Right hindlimb (tissue), 1 donor: ENCODE measurements around the gene SH2B2.
A peak's percentile ranks its signal among the peaks of the same experiment; 100 is the strongest.
"Not testable (repeated sequence)": the region's sequence is repeated elsewhere in the genome, so short reads cannot be mapped to it uniquely, and the experiment has no call there.

ENCODE experiments used
- DNase-seq: peaks from one replicate; pipeline ENCODE4 v3.0.0-alpha.2; 2018

Gene SH2B2

DNA sequence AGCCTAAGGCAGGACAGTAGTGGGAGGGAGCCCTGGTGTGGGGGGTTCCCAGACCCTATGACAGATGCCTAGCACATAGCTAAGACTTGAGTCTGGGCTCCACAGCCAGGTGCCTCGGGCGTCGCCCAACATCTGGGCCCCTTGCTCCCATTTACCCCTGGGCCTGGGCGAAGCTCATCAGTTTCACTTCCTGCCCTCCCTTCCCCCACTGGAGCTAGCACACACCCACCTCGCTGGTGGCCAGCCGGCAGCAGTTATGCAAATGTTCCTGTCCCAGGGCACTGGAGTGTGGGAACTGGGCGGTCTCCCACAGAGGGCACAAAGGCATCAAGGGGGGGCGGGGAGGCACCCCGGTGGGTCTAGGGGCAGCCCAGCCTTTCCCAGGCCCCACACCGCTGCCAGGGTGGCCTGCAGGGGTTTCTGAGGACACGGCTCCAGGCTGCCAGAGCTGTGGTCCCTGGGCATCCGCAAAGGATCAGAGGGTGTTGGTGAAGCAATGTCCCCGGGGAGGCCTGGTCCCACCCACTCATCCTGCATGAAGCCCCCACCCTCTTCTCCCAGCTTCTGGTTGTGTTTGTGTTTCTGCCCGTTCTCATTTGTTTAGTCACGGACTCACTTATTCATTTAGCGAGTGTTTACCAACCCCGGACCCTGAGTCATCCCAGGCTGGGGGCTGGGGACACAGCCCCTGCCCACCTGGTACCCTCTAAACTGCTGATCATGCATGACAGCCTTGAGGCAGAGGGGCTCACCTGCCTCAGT is 20.4 kb downstream of the SH2B2 start:
- DNase-seq = peak; percentile 53

DNA sequence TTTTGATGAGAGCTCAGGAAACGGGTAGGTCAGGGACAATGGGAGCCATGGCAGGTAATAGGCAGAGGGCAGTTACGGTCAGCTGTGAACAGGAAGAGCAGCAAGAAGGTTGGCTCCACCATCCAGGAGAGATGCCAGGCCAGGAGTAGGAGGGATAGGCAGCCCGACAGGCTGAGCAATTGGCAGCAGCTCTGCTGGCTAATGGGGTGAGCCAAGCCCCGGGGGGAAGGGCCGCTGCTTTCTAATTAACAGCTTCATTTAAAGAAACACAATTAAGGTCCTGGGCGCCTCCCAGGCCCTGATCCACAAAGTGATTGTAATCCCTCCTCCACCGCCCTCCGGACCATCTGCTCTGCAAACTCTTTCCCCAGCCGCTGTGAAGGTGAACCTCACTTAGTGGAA is 23.7 kb downstream of the SH2B2 start:
- DNase-seq = no peak

DNA sequence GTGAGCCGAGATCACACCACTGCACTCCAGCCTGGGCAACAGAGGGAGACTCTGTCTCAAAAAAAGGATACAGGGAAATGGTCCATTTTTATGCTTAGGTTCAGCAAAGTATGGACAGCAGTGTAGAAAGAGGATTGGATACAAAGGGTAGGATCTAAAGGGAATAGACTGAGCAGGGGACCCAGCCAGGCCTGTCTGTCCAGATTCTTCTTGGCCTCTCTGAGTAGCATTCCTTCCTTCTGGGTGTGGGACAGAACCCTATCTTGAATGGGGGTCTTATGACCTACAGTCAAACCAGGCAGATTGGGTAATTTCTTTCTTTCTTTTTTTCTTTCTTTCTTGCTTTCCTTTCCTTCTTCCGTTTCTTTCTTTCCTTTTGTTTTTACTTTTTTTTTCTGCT is 25.6 kb downstream of the SH2B2 start:
- no peak for DNase-seq

DNA sequence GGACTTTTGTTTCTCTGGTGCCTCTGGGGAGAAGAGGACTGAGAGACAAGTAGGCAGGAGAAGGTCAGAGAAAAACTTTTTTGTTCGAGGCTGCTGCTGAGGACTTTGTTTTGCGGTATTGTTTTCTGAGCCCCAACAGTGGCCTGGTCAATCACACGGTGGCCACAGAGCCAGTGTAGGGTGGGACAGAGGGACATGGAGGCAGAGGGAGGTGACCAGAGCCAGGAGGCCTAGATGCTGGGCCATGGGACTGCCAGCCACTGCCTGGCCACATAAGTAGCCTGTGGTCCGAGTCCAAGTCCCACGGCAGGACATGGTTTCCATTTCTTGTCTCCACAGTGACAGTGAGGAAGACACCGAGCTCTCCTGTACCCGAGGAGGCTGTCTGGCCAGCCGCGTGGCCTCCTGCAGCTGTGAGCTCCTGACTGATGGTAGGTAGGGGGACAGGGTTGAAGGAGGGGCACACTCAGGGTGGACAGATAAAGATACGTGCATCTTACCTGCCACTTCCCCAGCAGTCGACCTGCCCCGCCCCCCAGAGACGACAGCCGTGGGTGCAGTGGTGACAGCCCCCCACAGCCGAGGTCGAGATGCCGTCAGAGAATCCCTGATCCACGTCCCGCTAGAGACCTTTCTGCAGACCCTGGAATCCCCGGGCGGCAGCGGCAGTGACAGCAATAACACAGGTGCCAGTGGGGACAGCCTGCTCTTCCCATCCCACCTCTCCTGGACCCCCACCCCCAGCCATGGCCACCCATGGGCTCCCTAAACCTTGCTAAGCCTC is 27.5 kb downstream of the SH2B2 start:
- no peak for DNase-seq

DNA sequence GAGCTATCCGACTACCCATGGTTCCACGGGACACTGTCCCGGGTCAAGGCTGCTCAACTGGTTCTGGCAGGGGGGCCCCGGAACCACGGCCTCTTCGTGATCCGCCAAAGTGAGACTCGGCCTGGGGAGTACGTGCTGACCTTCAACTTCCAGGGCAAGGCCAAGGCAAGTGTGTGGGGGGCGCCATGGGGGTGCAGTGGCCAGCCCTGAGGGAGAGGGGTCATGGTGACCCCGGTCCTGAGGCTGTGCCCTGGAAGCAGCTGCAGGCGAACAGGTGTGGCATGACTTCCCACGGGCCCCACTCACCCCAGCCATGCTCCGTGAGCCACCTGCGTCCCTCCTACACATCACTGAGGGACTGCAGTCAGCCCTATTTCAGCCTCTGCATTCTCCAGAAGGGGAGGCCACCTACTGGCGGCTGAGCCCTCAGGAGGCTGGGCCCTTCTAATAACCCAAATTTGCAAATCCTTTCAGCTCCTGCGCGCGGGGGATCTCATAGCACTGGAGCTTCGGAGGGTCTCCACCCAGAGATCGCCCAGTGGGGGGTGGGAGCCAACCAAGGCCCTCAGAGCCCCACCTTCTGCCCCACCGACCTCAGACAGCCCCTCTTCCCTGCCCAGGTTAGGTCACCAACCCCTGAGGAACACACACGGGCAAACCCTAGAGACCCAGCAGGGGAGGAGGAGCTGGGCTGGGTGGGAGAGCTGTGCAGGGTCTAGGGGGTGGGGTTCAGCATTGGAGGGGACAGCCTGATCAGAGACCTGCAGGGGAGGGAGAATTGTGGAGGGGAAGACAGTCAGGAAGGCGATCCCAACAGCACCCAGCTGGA is 30.8 kb downstream of the SH2B2 start:
- no peak for DNase-seq

DNA sequence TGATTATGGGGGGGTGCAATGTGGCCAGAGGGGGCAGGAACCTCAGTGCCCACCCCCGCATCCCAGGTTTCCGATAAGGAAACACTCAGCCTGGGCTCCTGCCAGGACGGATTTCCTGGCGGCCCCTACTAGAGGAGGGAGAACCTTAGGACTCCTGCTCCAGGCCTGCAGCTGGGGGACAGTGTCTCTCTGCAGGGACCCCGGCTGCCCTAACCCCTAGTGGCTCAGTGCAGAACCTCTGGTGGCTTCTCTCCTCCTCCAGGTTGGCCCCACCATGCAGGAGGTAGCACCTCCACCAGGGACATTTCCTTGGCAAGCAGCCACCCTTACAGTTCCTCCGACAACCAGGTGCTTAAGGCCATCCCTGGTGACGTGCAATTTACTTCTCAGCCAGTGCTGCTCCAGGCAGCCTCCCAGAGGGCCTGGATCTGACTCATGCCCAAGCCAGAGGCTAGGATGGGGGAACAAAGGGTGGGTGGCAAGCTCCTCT is 31.9 kb downstream of the SH2B2 start:
- DNase-seq = no peak

DNA sequence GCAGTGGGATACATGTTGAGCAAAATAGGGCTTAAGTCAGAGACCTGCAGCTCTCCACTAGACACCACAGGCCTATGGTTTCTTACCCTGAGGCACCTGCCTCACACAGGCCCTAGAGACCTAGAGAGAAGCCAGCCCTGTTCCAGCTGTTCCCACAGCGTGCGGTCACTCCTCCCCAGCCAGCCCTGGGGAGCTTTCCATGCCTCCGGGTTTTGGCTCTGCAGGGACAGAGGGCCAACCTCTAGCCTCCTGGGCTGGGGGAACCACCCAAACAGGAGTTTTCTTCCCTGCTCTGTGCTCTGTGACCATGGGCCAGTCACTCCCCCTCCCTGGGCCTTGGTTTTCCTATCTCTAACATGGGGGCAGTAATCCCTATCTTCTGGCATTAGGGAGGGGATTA is 33.0 kb downstream of the SH2B2 start:
- no peak for DNase-seq

DNA sequence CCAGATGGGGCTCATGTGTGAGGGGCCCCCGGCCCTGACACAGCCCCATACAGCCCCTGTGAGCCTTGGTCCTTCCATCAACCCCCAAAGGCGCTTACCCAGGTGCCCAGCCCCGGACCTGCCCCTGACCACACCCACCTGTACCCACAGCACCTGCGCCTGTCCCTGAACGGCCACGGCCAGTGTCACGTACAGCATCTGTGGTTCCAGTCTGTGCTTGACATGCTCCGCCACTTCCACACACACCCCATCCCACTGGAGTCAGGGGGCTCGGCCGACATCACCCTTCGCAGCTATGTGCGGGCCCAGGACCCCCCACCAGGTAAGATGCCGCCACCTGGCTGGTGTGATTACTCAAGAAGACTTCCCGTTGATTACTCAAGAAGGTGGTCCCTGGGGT is 33.5 kb downstream of the SH2B2 start:
- no peak for DNase-seq

DNA sequence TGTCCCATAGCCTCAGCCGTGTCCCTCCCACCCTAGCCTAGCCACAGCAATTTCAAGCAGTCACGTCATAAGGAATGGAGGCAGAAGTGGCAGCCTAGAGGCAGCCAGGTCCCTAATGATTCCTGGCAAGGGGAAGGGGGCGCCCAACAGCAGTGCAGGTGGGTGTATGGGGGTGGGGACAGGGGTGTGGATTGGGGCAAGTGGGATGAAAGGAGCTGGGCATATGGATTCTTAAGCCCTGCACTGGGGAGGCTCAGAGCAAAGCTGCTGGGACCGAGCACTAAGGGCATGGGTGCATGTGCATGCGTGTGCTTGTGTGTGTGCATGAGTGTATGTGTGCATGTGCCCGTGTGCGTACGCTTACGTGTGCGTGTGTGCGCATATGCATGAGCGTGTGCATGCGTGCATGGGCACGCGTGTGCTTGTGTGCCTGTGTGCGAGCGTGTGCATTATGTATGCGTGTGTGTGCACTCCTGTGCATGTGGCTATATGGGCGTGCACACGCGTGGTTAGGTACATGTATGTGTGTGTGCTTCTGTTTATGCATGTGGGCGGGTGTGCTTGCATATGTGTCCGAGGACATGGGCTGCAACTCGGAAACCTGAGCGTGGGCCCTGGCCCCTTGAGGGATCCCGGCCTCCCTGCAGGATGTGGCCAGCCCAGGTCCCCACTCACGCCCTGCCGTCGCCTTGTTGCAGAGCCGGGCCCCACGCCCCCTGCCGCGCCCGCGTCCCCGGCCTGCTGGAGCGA is 34.1 kb downstream of the SH2B2 start:
- DNase-seq = no peak

DNA sequence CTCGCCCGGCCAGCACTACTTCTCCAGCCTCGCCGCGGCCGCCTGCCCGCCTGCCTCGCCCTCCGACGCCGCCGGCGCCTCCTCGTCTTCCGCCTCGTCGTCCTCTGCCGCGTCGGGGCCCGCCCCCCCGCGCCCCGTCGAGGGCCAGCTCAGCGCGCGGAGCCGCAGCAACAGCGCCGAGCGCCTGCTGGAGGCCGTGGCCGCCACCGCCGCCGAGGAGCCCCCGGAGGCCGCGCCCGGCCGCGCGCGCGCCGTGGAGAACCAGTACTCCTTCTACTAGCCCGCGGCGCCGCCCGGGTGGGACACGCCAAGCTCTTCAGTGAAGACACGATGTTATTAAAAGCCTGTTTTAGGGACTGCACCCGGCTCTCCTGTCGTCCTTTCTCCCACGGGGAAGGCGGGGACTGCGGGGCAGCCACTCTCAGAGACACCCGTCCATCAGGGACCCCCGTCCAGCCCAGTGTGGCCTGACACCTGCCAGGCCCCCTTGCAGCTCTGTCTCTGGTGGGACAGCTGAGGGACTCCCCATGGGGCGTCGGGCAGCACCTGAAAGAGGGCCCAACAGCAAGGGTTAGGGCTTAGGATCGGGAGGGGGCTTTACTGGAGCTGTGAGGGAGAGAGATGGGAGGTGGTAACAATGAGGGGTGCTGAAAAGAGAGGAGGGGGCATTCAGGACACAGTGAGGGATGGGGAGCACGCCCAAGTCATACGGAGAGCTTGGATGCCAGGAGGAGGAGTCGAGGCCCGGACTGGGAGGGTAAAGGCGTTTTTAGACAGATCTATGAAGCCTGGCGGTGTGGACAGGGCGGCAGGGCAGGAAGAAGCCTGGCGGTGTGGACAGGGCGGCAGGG is 34.9 kb downstream of the SH2B2 start:
- peak; percentile 42 for DNase-seq

DNA sequence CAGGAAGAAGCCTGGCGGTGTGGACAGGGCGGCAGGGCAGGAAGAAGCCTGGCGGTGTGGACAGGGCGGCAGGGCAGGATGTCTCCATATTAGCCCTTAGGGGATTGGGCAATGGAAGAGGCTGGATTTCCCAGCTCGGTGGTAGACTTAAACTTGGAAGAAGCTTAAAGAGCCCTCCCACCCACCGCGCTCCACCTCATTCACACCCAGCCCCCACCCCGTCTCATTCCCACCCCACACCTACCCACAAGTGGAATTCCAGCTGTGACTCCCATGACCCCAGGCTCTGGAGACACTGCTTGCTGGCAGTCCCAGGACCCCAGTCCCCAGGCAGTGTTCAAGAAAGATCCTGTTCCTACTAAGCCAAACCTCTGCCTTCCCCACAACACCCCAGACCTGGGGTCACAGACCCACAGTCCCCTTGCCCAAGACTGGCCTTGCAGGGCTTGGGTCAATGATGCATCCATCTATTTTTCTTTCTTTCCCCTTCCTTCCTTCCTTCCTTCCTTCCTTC is 35.6 kb downstream of the SH2B2 start:
- no peak for DNase-seq

DNA sequence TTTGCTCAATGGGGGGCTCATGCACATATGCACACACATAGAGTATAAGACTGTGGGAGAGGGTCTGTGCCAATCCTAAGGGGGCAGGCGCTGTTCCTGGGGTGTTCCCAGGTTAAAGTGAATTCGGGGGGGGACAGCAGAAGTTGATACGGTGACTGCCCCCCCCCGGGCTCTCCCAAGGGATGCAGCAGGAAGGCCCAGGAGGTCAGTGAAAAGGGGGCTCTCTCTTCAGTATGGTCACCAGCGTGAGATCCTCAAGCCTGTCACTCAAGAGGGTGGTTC is 37.2 kb downstream of the SH2B2 start:
- no peak for DNase-seq

DNA sequence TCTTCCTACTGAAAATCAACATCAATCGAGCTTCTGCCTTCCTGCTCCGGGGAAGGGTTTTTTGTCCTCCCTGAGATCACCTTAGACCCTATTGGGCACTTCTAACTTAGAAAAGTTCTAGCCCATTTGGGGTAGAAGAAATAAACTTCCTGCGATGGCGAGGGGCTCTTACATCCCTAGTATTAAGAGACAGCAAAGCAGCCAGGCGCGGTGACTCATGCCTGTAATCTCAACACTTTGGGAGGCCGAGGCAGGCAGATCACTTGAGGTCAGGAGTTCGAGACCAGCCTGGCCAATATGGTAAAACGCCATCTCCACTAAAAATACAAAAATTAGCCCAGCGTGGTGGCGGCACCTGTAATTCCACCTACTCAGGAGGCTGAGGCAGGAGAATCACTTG is 38.4 kb downstream of the SH2B2 start:
- DNase-seq = not testable (repeated sequence)

DNA sequence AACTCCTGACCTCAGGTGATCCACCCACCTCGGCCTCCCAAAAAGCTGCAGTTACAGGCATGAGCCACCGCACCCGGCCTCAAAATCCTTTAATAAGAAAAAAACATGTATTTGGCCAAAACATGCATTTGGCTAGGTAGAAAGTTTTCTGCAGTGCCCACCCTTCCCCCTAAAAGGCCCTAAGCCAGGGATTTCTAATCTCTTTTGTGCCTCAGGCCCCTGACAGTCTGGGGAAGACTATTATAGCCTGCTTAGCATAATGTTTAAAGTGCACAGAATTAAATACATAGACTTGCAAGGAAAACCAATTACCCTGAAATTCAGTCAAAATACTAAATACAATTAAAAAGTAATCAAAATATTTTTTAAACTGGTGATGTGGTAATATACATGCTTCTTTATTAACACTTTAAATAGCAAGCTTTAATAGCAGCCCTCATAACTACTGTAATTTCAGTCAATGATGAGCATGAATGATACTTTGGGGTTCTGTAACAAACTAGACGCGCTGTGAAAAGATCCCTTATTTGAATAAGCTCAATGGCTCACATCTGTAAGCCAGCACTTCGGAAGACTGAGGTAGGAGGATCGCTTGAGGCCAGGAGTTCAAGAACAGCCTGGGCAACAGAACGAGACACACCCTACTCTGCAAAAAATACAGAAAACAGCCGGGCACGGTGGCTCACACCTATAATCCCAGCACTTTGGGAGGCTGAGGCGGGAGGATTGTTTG is 39.7 kb downstream of the SH2B2 start:
- DNase-seq = no peak

DNA sequence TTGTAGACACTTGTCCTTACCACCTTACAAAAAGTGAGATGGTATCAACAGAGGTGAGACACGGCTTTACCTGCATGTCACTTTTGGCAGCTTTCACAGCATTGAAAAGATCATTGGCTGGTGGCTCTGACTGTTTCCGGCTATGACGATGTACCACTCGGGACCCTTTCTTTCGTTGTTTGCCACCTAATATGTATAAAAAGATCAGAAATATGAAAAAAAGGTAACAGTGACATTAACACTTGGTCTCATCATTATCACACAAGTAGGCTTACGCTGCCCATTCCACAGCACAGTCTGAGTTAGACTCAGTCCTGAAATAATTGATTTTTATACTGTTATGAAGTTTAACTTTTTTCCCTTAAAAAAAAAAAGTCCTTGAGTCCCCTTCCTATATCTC is 40.5 kb downstream of the SH2B2 start:
- DNase-seq = not testable (repeated sequence)

DNA sequence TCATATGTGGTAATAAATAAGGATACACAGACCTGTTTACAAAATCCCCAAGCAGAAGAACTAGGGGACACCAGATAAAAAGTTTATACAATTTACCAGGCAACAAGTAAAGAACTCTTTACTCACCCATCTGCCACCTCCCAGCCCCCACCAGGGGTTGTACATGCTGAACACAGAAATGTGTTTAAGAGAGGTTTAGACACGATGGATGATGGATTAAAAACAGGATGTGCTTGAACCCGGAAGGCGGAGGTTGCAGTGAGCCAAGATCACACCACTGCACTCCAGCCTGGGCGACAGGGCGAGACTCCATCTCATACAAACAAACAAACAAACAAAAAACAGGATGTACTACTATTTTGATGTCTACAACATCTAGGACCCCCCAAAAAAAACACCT is 42.2 kb downstream of the SH2B2 start:
- DNase-seq = not testable (repeated sequence)

DNA sequence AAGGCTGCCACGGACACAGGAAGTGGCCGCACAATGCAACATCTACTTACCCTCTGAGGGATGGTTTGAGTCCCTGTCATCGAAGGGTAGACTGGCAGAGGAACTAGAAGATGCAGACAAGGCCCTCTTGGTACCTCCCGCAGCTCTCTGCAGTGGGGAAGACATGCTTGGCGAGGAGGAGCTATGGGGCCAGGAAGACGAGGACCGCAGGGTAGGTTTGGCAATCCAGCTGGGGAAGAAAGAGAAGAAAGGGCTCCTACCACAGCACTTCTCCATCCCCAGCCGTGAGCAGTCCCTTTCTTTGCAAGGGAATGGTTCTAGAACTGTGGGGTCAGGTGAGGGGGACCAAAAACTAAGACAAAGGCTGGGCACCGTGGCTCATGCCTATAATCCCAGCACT is 42.7 kb downstream of the SH2B2 start:
- not testable (repeated sequence) for DNase-seq

DNA sequence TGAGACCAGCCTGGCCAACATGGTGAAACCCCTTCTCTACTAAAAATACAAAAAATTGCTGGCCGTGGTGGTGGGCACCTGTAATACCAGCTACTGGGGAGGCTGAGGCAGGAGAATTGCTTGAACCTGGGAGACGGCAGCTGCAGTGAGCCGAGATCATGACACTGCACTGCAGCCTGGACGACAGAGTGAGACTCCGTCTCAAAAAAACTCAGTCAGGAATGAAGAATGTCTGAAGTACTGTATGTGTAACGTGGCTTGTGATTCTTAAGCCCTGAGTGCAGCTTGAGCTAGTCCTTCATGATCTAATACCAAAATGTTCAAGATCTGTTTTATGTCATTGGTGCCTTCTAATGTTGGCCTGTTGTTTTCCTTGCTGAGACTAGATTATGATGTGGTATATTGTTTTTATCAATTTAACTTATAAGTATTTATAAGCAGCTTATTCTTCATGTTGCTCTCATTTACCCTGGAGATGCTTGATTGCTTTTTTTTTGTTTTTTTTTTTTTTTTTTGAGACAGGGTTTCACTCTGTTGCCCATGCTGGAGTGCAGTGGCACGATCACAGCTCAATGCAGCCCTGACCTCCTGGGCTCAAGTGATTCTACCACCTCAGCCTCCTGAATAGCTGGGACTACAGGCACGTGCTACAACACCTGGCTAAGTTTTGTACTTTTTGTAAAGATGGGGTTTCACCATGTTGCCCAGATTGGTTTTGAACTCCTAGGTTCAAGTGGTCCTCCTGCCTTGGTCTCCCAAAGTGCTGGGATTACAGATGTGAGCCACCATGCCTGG is 44.2 kb downstream of the SH2B2 start:
- not testable (repeated sequence) for DNase-seq

DNA sequence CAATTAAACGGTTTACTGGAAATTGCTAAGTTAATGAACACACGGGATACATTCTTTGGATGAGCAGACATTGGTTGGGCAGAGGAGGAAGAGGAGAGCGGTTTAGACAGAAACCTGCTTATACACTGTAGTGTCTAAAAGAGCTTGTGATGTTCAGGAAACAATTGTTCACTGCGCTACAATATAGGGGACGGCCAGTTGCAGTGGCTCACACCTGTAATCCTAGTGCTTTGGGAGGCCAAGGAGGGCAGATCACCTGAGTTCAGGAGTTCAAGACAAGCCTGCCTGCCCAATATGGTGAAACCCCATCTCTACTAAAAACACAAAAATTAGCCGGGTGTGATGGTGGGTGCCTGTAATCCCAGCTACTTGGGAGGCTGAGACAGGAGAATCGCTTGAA is 48.9 kb downstream of the SH2B2 start:
- DNase-seq = not testable (repeated sequence)

DNA sequence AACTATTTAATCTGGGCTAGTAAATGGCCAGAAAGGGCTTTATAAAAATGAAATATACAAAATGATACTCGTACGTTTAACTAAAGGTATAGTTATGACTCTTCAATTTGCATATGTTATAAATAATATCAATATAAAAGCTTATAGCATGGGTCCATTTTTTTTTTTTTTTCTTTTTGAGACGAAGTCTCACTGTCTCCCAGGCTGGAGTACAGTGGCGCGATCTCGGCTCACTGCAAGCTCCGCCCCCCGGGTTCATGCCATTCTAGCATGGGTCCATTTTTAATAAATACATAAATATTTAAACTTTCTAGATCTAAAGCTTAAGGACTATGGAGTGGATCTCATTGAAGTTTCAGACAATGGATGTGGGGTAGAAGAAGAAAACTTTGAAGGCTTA is 50.3 kb downstream of the SH2B2 start:
- not testable (repeated sequence) for DNase-seq
